Measurements from ENCODE around the gene ING5. TPM values are rescaled to one million over a fixed set of nuclear protein-coding genes. Genes with fewer than 3 reads are reported as not detected.
A peak's percentile ranks its signal among the peaks of the same experiment; 100 is the strongest.
"Not testable (repeated sequence)": the region's sequence is repeated elsewhere in the genome, so short reads cannot be mapped to it uniquely, and the experiment has no call there.

Gene ING5
- total RNA-seq, 6 donors from 2014 or later: 20.2 to 181 (median 41.5) TPM

DNA sequence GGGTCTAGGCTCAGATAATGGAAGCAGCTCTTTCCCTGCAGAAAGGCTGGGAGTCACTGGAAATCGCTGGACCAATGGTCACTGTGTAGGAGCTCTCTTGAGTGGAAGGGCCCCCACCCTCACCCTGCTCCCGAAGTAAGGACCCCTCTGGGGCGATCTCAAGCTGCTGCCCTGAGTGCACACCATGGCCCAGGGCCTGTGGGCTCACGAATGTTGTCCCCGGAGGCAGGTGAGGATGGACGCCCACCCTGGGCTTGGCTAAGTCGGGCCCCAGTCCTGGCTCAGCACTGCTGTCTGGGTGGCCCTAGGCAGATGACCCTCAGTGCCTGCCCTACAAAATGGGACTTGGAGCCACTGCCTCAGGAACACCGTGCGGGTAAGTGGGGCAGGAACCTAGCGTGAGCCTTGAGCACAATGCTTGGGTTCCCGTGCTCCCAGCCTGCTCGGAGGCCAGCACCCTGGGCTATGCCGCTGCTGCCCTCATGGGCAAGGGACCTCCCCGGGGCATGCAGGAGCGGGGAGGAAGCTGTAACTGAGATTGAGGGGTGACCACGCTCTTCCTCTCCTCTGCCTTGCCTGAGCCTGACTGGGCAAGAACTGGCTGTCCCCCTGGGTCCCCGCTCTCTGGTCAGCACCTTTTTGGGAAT is 36.3 kb downstream of the ING5 start:
- Histone ChIP-seq H3K4me1 (peaks cover 16 to 22% (median 17%) of the 10 kb centered on the region in 4 donors), H3K9me3 (no peaks in the 10 kb centered on the region), H3K4me3 (no peak overlapping the region), H3K36me3 (peaks cover 0 to 8% (median 2%) of the 10 kb centered on the region in 4 donors), H3K27ac (no peak overlapping the region), H3K27me3 (no peaks in the 10 kb centered on the region)
- TF ChIP-seq, protein P1, sequence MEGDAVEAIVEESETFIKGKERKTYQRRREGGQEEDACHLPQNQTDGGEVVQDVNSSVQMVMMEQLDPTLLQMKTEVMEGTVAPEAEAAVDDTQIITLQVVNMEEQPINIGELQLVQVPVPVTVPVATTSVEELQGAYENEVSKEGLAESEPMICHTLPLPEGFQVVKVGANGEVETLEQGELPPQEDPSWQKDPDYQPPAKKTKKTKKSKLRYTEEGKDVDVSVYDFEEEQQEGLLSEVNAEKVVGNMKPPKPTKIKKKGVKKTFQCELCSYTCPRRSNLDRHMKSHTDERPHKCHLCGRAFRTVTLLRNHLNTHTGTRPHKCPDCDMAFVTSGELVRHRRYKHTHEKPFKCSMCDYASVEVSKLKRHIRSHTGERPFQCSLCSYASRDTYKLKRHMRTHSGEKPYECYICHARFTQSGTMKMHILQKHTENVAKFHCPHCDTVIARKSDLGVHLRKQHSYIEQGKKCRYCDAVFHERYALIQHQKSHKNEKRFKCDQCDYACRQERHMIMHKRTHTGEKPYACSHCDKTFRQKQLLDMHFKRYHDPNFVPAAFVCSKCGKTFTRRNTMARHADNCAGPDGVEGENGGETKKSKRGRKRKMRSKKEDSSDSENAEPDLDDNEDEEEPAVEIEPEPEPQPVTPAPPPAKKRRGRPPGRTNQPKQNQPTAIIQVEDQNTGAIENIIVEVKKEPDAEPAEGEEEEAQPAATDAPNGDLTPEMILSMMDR (IDR thresholded peaks at IDR 0.05): no peak
- TF ChIP-seq POLR2AphosphoS5 (IDR thresholded peaks at IDR 0.05) (no peak), POLR2A (IDR thresholded peaks at IDR 0.05) (no peak), EP300 (IDR thresholded peaks at IDR 0.05) (no peak)
- 96 to 97% methylated on average over 13 to 17 of the region's 17 CpGs for WGBS, 2 donors
- ATAC-seq (ENCODE audit: low FRiP score in 2 of 2) (no peak), DNase-seq (no peak)

DNA sequence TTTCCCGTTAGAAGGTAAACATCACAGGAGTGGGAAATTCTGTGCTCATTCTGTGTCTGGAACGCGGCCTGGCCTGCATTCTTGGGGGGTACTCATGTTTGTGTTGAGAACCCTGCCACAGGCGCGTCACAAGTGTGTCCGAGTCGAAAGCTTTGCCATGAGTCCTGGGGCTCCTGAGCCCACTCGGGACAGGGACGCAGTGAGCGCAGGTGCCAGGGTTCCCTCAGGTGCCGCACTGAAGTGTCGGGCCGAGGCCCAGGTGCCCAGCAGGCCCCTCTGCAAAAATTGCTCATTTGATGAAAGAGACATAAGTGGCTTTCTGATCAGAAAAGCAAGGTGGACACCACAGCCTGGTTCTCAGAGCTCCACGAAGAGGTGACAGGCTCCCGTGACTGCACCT is 37.3 kb downstream of the ING5 start:
- Histone ChIP-seq H3K27ac (no peak overlapping the region), H3K27me3 (no peaks in the 10 kb centered on the region), H3K4me3 (no peak overlapping the region), H3K9me3 (no peaks in the 10 kb centered on the region), H3K36me3 (peaks cover 0 to 18% (median 8%) of the 10 kb centered on the region in 4 donors), H3K4me1 (peaks cover 7 to 13% (median 11%) of the 10 kb centered on the region in 4 donors)
- ATAC-seq (ENCODE audit: low FRiP score in 2 of 2): no peak
- WGBS, 2 donors: 90 to 94% methylated on average over 13 to 15 of the region's 15 CpGs
- DNase-seq: no peak
- TF ChIP-seq POLR2A (IDR thresholded peaks at IDR 0.05) (no peak), EP300 (IDR thresholded peaks at IDR 0.05) (no peak), POLR2AphosphoS5 (IDR thresholded peaks at IDR 0.05) (no peak)

DNA sequence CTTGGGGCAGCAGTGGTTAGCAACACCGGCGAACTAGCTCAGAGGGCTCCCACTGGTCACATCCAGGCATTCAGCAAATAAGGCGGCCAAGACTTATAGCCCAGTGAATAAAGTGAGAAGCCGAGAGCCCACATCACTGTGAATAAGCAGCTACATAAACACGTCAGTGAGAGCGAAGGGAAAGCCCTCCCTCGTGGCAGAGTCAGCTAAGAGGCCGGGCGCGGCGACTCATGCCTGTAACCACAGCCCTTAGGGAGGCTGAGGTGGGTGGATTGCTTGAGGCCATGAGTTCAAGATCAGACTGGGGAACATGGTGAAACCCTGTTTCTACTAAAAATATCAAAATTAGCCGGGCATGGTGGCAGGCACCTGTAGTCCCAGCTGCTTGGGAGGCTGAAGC is 37.8 kb downstream of the ING5 start:
- no peak overlapping the region for H3K27ac ChIP-seq
- 81 to 87% methylated on average over 12 of the region's 12 CpGs for WGBS, 2 donors
- no peaks in the 10 kb centered on the region for H3K9me3 ChIP-seq
- no peak for TF ChIP-seq EP300 (IDR thresholded peaks at IDR 0.05)
- no peak for TF ChIP-seq POLR2AphosphoS5 (IDR thresholded peaks at IDR 0.05)
- no peak for TF ChIP-seq POLR2A (IDR thresholded peaks at IDR 0.05)
- TF ChIP-seq, protein P1 (IDR thresholded peaks at IDR 0.05): no peak
- no peak overlapping the region for H3K4me3 ChIP-seq
- no peak for ATAC-seq (ENCODE audit: low FRiP score in 2 of 2)
- DNase-seq: no peak
- H3K36me3 ChIP-seq: peaks cover 0 to 22% (median 13%) of the 10 kb centered on the region in 4 donors
- H3K4me1 ChIP-seq: peaks cover 7 to 12% (median 11%) of the 10 kb centered on the region in 4 donors
- no peaks in the 10 kb centered on the region for H3K27me3 ChIP-seq

DNA sequence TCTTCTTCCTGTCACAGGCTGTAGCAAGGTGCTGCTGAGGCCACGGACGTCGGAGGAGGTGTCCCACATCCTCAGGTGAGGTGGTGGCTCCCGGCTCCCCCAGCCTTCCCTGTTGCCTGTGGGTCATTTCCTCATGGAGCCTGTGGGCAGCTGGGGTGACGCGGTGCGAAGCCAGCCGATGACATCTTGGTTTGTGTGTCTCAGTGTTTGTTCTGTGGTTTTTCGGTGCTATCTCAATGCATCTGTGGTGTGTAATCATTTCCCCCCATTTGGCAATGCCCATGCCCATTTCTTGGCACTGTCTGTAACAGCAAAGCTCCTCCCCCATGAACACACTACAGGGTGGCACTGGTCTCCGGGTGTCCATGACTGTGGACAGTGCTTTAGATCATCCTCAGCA is 39.2 kb downstream of the ING5 start:
- H3K9me3 ChIP-seq: no peaks in the 10 kb centered on the region
- 61 to 62% methylated on average over 9 to 10 of the region's 10 CpGs for WGBS, 2 donors
- peaks cover 0 to 29% (median 25%) of the 10 kb centered on the region in 4 donors for H3K36me3 ChIP-seq
- H3K4me1 ChIP-seq: peaks cover under 1 to 4% (median 4%) of the 10 kb centered on the region in 4 donors
- no peak overlapping the region for H3K27ac ChIP-seq
- DNase-seq: peak in 1 of 2 donors; percentile 36
- no peaks in the 10 kb centered on the region for H3K27me3 ChIP-seq
- no peak for ATAC-seq (ENCODE audit: low FRiP score in 2 of 2)
- H3K4me3 ChIP-seq: no peak overlapping the region
- TF ChIP-seq POLR2A (IDR thresholded peaks at IDR 0.05): no peak
- peak in 1 of 2 donors; percentile 34 for TF ChIP-seq POLR2AphosphoS5 (IDR thresholded peaks at IDR 0.05)

DNA sequence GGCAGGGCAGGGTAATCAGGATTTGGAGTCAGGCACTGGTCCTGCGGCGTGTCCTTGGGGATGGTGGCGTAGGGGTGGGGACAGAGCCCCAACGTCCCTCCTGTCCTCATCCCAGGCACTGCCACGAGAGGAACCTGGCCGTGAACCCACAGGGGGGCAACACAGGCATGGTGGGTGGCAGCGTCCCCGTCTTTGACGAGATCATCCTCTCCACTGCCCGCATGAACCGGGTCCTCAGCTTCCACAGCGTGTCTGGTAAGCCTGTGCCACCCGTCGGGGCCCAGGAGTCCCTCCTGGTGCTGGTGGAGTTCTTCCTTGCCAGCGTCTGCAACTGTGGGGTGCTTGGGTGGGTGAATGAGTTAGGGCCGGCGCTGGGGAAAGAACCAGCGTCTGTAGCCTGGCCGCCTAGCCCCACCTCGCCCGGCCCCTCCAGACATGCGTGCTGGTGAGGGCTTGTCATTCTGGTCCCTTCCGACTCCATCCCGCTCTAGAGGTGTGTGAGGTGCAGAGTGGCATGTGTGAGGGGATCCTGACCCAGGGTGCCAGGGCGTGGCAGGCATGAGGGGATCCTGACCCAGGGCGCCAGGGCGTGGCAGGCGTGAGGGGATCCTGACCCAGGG is 40.6 kb downstream of the ING5 start:
- no peaks in the 10 kb centered on the region for H3K9me3 ChIP-seq
- no peak overlapping the region for H3K4me3 ChIP-seq
- H3K4me1 ChIP-seq: peaks cover 0 to 4% (median 2%) of the 10 kb centered on the region in 4 donors
- ATAC-seq (ENCODE audit: low FRiP score in 2 of 2) (peak in 1 of 2 donors; percentile 4), DNase-seq (peak in 1 of 2 donors; percentile 59)
- peaks cover 0 to 30% (median 26%) of the 10 kb centered on the region in 4 donors for H3K36me3 ChIP-seq
- no peak overlapping the region for H3K27ac ChIP-seq
- WGBS, 2 donors: 93 to 96% methylated on average over 11 to 28 of the region's 28 CpGs
- no peaks in the 10 kb centered on the region for H3K27me3 ChIP-seq
- TF ChIP-seq POLR2A (IDR thresholded peaks at IDR 0.05) (no peak), POLR2AphosphoS5 (IDR thresholded peaks at IDR 0.05) (no peak), EP300 (IDR thresholded peaks at IDR 0.05) (no peak)
- TF ChIP-seq, protein P1 (IDR thresholded peaks at IDR 0.05): no peak

DNA sequence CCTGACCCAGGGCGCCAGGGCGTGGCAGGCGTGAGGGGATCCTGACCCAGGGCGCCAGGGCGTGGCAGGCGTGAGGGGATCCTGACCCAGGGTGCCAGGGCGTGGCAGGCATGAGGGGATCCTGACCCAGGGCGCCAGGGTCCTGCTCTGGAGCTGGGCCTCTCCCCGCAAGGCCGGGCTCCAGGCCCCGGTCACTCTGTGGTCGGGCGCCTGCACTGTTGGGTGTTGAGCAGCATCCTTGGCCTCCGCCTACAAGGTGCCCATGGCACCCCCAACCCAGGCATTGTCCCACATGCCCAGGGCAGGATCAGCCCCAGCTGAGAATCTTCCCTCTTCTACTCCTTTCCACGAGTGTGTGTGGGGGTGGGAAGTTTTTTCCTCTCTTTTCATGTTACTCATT is 41.2 kb downstream of the ING5 start:
- not testable (repeated sequence) for ATAC-seq (ENCODE audit: low FRiP score in 2 of 2); H3K27ac ChIP-seq; H3K4me1 ChIP-seq; H3K9me3 ChIP-seq; DNase-seq; H3K27me3 ChIP-seq; H3K4me3 ChIP-seq
- H3K36me3 ChIP-seq: peaks cover 0 to 30% (median 26%) of the 10 kb centered on the region in 4 donors
- WGBS, 2 donors: 93 to 95% methylated on average over 7 to 14 of the region's 15 CpGs
